Karpas-422 (cell line): ENCODE results near the gene PDGFD. TPM values are rescaled to one million over a fixed set of nuclear protein-coding genes. Genes with fewer than 3 reads are reported as not detected.

Source experiments
- DNase-seq: peaks from one replicate; pipeline ENCODE4 v3.0.0-alpha.2; 2015
- H2AFZ ChIP-seq: fragments of 200-600 bp; sonication (generic); 2 replicates; pipeline ENCODE4 v1.6.1; 2014; ENCODE audit warnings: antibody characterized with exemption, low read length, mixed read lengths
- H3K27ac ChIP-seq: fragments of 200-600 bp; sonication (generic); 2 replicates; pipeline ENCODE4 v1.5.1; 2014; ENCODE audit warnings: mild to moderate bottlenecking, low read length, moderate library complexity
- H3K27me3 ChIP-seq: fragments of 200-600 bp; sonication (generic); 2 replicates; pipeline ENCODE4 v1.6.1; 2014; ENCODE audit warnings: low read length, mixed read lengths
- H3K36me3 ChIP-seq: fragments of 200-600 bp; sonication (generic); 2 replicates; pipeline ENCODE4 v1.6.1; 2014; ENCODE audit warnings: low read length, mixed read lengths; ENCODE audit not compliant: insufficient read depth
- H3K4me1 ChIP-seq: fragments of 200-600 bp; sonication (generic); 2 replicates; pipeline ENCODE4 v1.6.1; 2014; ENCODE audit warnings: mild to moderate bottlenecking, low read length, mixed read lengths
- H3K4me2 ChIP-seq: fragments of 200-600 bp; sonication (generic); 2 replicates; pipeline ENCODE4 v1.6.1; 2014; ENCODE audit warnings: low read length, low read depth, mild to moderate bottlenecking; ENCODE audit not compliant: poor library complexity, severe bottlenecking
- H3K4me3 ChIP-seq: fragments of 200-600 bp; sonication (generic); 2 replicates; pipeline ENCODE4 v1.5.1; 2014; ENCODE audit warnings: mild to moderate bottlenecking, antibody characterized with exemption, low read length, mixed read lengths
- H3K79me2 ChIP-seq: fragments of 200-600 bp; sonication (generic); 2 replicates; pipeline ENCODE4 v1.6.1; 2014; ENCODE audit warnings: mild to moderate bottlenecking, low read length, mixed read lengths
- H3K9ac ChIP-seq: fragments of 200-600 bp; sonication (generic); 2 replicates; pipeline ENCODE4 v1.6.0; 2014; ENCODE audit warnings: low read length
- H3K9me2 ChIP-seq: fragments of 200-600 bp; sonication (generic), shearing (Covaris generic); replicated peaks from 2 replicates; pipeline ENCODE4 v1.6.0; 2014; ENCODE audit warnings: mild to moderate bottlenecking, low read length, moderate library complexity; ENCODE audit not compliant: insufficient read depth
- H3K9me3 ChIP-seq: fragments of 300-700, 200-600 bp; sonication (generic); 2 replicates; pipeline ENCODE4 v1.6.1; 2014; ENCODE audit warnings: low read length, mixed read lengths
- H4K20me1 ChIP-seq: fragments of 200-600 bp; sonication (generic); 2 replicates; pipeline ENCODE4 v1.6.1; 2014; ENCODE audit warnings: mild to moderate bottlenecking, antibody characterized with exemption, low read length, low read depth; ENCODE audit not compliant: insufficient read depth
- total RNA-seq: library from RNA; depleted of rRNA; stranded (reverse); fragments of >200 nt; shearing (Covaris generic); gene quantifications from 2 replicates; pipeline ENCODE4 v1.2.3, GENCODE V29; 2014; ENCODE audit warnings: low replicate concordance; rRNA removed

The PDGFD gene
- total RNA-seq, 1 experiment from 2014 or later, result 360 TPM

GRCh38 chr11:103871923-103872551 is 291.9 kb downstream of the PDGFD start:
- no peaks in the 10 kb centered on the region for H3K9me2 ChIP-seq
- H3K4me3 ChIP-seq, result no peak overlapping the region
- 0 out of 2 replicates have a peak overlapping the region, but pooled peaks have one; percentile 5 for H3K27ac ChIP-seq
- H3K9ac ChIP-seq, result no peak overlapping the region
- H3K79me2 ChIP-seq, result no peaks in the 10 kb centered on the region
- H4K20me1 ChIP-seq, result no peaks in the 10 kb centered on the region
- no peak for DNase-seq
- H3K4me1 ChIP-seq, result peaks cover 44% of the 10 kb centered on the region
- H3K27me3 ChIP-seq, result no peaks in the 10 kb centered on the region
- no peaks in the 10 kb centered on the region for H3K9me3 ChIP-seq
- H3K36me3 ChIP-seq, result peaks cover 20% of the 10 kb centered on the region
- no peak overlapping the region for H2AFZ ChIP-seq
- no peak overlapping the region for H3K4me2 ChIP-seq

DNA sequence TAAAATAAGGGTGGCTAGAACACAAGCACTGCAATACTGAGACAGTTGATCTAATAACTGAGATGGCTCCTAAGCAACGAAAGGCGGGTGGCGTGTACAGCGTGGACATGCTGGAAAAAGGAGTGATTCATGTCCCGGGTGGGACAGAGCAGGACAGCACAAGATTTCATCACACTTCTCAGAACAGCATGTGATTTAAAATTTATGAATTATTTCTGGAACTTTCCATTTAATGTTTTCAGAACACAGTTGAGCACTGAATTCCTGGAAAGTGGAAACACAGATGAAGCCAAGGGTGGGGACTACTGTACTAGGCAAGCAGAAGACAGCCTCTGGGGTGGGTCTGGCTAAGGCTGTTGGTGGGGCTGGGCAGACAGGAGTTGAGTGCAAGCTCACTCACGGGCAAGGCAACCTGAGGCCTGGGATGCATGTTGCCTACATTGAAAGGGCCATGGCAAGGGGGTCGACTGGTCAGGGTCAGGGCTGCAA is 293.1 kb downstream of the PDGFD start:
- H3K9me3 ChIP-seq, result no peaks in the 10 kb centered on the region
- DNase-seq, result no peak
- peaks cover 20% of the 10 kb centered on the region for H3K36me3 ChIP-seq
- peaks cover 32% of the 10 kb centered on the region for H3K4me1 ChIP-seq
- H3K27ac ChIP-seq, result peak overlapping the region; percentile 13
- H4K20me1 ChIP-seq, result no peaks in the 10 kb centered on the region
- no peaks in the 10 kb centered on the region for H3K27me3 ChIP-seq
- H3K9me2 ChIP-seq, result no peaks in the 10 kb centered on the region
- no peak overlapping the region for H3K4me3 ChIP-seq
- H2AFZ ChIP-seq, result no peak overlapping the region
- no peak overlapping the region for H3K4me2 ChIP-seq
- no peaks in the 10 kb centered on the region for H3K79me2 ChIP-seq
- H3K9ac ChIP-seq, result no peak overlapping the region

- peaks cover 16% of the 10 kb centered on the region for H3K36me3 ChIP-seq
- H2AFZ ChIP-seq, result no peak overlapping the region
- H3K4me2 ChIP-seq, result no peak overlapping the region
- H3K79me2 ChIP-seq, result no peaks in the 10 kb centered on the region
- no peak overlapping the region for H3K27ac ChIP-seq
- no peak overlapping the region for H3K9ac ChIP-seq
- H3K9me3 ChIP-seq, result no peaks in the 10 kb centered on the region
- H3K4me1 ChIP-seq, result peaks cover 24% of the 10 kb centered on the region
- no peak overlapping the region for H3K4me3 ChIP-seq
- no peaks in the 10 kb centered on the region for H4K20me1 ChIP-seq
- H3K27me3 ChIP-seq, result no peaks in the 10 kb centered on the region
- no peaks in the 10 kb centered on the region for H3K9me2 ChIP-seq
- no peak for DNase-seq
Measured at GRCh38 chr11:103867481-103867880, 296.5 kb downstream of the PDGFD start.

DNA sequence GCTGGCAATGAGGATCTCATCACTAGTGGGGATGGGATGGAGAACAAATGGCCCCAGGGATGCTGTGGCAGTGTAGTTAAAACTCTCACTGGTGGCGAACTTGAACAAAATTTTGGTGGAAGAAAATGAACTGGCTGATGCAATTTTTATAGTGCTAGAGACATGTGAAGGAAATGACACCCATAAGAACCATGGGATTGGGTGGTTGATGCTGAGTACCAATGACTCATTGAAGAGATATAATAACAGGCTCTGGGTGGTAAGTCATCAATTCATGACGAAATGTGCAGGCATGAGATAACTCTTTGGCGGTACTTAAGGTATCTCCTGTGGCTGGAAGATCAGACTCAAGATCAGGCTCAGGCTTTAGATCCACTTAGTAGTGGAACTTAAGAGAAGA is 300.4 kb downstream of the PDGFD start:
- Histone ChIP-seq H3K9me3 (no peaks in the 10 kb centered on the region), H3K4me3 (peak overlapping the region; percentile 20; the same call in 1 of the 2 replicates), H3K36me3 (peaks cover 5% of the 10 kb centered on the region; the same call in 1 of the 2 replicates), H3K27me3 (no peaks in the 10 kb centered on the region), H2AFZ (no peak overlapping the region), H3K27ac (peak overlapping the region; percentile 75), H3K9me2 (no peaks in the 10 kb centered on the region), H3K4me2 (peak overlapping the region; percentile 68), H3K4me1 (peaks cover 31% of the 10 kb centered on the region), H3K9ac (peak overlapping the region; percentile 49), H4K20me1 (no peaks in the 10 kb centered on the region), H3K79me2 (no peaks in the 10 kb centered on the region)
- DNase-seq, result no peak

DNA sequence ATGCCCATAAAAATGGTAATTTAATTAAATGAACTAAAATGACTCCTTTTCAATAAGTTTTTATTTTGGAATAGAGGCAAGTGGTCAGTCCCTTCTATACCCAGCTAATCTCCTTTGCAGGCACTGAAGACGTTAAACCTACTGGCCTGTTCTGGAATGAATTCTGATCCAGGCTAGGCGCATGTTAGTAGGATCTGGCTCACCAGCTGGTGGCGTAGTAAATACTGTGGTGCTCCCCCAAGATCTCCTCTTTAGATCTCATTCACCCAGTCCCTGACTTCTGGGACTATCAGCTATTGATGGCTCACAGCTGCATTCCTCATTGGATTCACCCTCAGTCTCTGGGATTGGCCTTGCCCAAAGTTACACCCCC is 301.2 kb downstream of the PDGFD start:
- H4K20me1 ChIP-seq, result no peaks in the 10 kb centered on the region
- H3K9me2 ChIP-seq, result no peaks in the 10 kb centered on the region
- H3K27ac ChIP-seq, result peak overlapping the region; percentile 75
- no peaks in the 10 kb centered on the region for H3K9me3 ChIP-seq
- peak overlapping the region; percentile 68 for H3K4me2 ChIP-seq
- H3K27me3 ChIP-seq, result no peaks in the 10 kb centered on the region
- DNase-seq, result peak; percentile 67
- peak overlapping the region; percentile 20 for H3K4me3 ChIP-seq
- H3K4me1 ChIP-seq, result peaks cover 31% of the 10 kb centered on the region
- peak overlapping the region; percentile 49 for H3K9ac ChIP-seq
- peak overlapping the region; percentile 17; the same call in 1 of the 2 replicates for H2AFZ ChIP-seq
- no peaks in the 10 kb centered on the region for H3K79me2 ChIP-seq
- H3K36me3 ChIP-seq, result peaks cover 2% of the 10 kb centered on the region; the same call in 1 of the 2 replicates

DNA sequence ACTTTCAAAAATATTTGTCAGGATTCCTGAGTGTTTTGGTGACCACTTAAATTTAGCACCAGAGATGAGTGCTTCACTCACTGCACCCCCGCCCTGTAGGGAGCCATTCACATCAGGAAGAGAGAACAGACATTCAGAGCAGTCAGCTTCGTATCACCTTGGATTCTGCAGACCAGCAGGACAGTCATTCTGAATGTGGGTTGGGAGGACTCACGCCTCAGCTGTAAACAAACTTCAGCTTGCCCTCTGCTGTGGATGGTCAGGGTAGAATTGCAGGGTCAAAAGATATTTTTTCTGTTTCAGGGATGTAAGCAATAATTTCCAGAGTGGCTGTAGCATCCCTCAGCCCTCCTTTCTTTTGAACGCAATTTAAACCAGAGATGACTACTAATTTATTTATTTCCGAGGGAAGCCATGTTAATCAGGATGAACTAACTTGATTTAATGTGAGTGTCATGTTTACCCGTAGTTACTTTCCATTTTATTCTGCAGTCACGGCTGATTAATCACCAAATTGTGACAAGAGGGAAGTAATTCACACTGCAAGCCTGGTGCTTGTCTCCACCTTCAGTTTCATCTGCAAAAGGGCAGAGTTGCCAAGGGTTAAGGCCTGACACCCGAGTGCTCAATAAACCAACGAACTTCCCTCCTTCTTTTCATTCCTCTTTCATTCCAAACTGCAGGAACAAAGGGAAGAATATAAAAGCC is 301.7 kb downstream of the PDGFD start:
- peak overlapping the region; percentile 49 for H3K9ac ChIP-seq
- H3K4me2 ChIP-seq, result peak overlapping the region; percentile 68
- no peaks in the 10 kb centered on the region for H3K9me3 ChIP-seq

More for the DNA sequence above, 301.7 kb downstream of the PDGFD start:
- H3K36me3 ChIP-seq, result no peaks in the 10 kb centered on the region; the same call in 1 of the 2 replicates
- H3K4me1 ChIP-seq, result peaks cover 31% of the 10 kb centered on the region
- peak overlapping the region; percentile 20 for H3K4me3 ChIP-seq
- peak overlapping the region; percentile 22; the same call in 1 of the 2 replicates for H2AFZ ChIP-seq
- peak overlapping the region; percentile 75 for H3K27ac ChIP-seq
- peak; percentile 94 for DNase-seq
- no peaks in the 10 kb centered on the region for H3K9me2 ChIP-seq
- H3K27me3 ChIP-seq, result no peaks in the 10 kb centered on the region
- H4K20me1 ChIP-seq, result no peaks in the 10 kb centered on the region
- H3K79me2 ChIP-seq, result no peaks in the 10 kb centered on the region

Other genes with a start within 250 kb of the PDGFD start
- gene DDI1, start 127.5 kb downstream of the PDGFD start, total RNA-seq, result not detected in 2 replicates